HL-60/S4 treated with phorbol 12-myristate 13-acetate at 8.2 ng/mL for 4 days and 3 days (cell line): Measurements from ENCODE around the gene BUB3.

ENCODE experiments used
- in situ Hi-C: fragments of 300-500 bp; cut with MboI; formaldehyde crosslinking; loops from 2 replicates; pipeline ENCODE4 v1.15.0; 2022; ENCODE audit warnings: low sequenced_read_pairs

BUB3 gene

GRCh38 chr10:123191886-123192285, 37.7 kb downstream of the BUB3 start:
- in situ Hi-C loops, result no loop called here

GRCh38 chr10:123194056-123194455, 39.9 kb downstream of the BUB3 start:
- in situ Hi-C loops, result no loop called here

GRCh38 chr10:123200531-123200930, 46.3 kb downstream of the BUB3 start:
- in situ Hi-C loops, result no loop called here

- in situ Hi-C loops, result no loop called here
Measured at GRCh38 chr10:123202506-123202905, 48.3 kb downstream of the BUB3 start.

GRCh38 chr10:123203393-123204126, 49.4 kb downstream of the BUB3 start:
- in situ Hi-C loops, result no loop called here

- in situ Hi-C loops, result no loop called here
Measured at GRCh38 chr10:123204127-123204461, 49.9 kb downstream of the BUB3 start.

- in situ Hi-C loops, result no loop called here
Measured at GRCh38 chr10:123205041-123205440, 50.8 kb downstream of the BUB3 start.

GRCh38 chr10:123212063-123212462, 57.9 kb downstream of the BUB3 start:
- in situ Hi-C loops, result no loop called here

- in situ Hi-C loops, result no loop called here
Measured at GRCh38 chr10:123212640-123213039, 58.4 kb downstream of the BUB3 start.

GRCh38 chr10:123213192-123213591, 59.0 kb downstream of the BUB3 start:
- in situ Hi-C loops, result no loop called here
